Mucosa of descending colon (tissue), 3 donors: Measurements from ENCODE around the gene RIMS3. TPM values are rescaled to one million over a fixed set of nuclear protein-coding genes. Genes with fewer than 3 reads are reported as not detected.
A peak's percentile ranks its signal among the peaks of the same experiment; 100 is the strongest.
"Not testable (repeated sequence)": the region's sequence is repeated elsewhere in the genome, so short reads cannot be mapped to it uniquely, and the experiment has no call there.

Source experiments
- ATAC-seq: fragments of 200-7000 bp; cut with Tn5 transposase; one replicate; pipeline ENCODE4 v1.9.1; 2020; ENCODE audit warnings: mild to moderate bottlenecking, moderate library complexity
- DNase-seq, 3 donors: peaks; one replicate each; pipeline ENCODE4 v3.0.0-alpha.2; 2020
- H3K36me3 ChIP-seq: fragments of 200-600 bp; one replicate; pipeline ENCODE4 v1.8.0; 2021; ENCODE audit warnings: low read depth, mild to moderate bottlenecking
- H3K4me1 ChIP-seq: fragments of 200-600 bp; one replicate; pipeline ENCODE4 v1.8.0; 2021; ENCODE audit warnings: low read depth, mild to moderate bottlenecking
- H3K4me3 ChIP-seq: fragments of 200-600 bp; one replicate; pipeline ENCODE4 v1.8.0; 2021; ENCODE audit warnings: mild to moderate bottlenecking
- H3K9me3 ChIP-seq: fragments of 200-600 bp; one replicate; pipeline ENCODE4 v1.8.0; 2021; ENCODE audit warnings: mild to moderate bottlenecking
- CTCF ChIP-seq: fragments of 200-600 bp; IDR thresholded peaks from one replicate; pipeline ENCODE4 v1.8.0; 2022; ENCODE audit warnings: antibody characterized with exemption, mild to moderate bottlenecking
- intact Hi-C, 2 donors: fragments of 100-400 bp; cut with DNase I in 1 of 2; cut with micrococcal nuclease in 1 of 2; formaldehyde crosslinking; loops; one replicate each; pipeline versions ENCODE4 v1.11.0 to v1.11.1; 2022; cut with DNase I, micrococcal nuclease
- total RNA-seq, 3 donors: library from RNA; stranded (reverse); fragmentation: NEBNext Ultra II Directional in 2 of 3; extraction: Animal tissue kit (Norgen Biotek cat#: 25700) in 2 of 3; gene quantifications; one replicate each; pipeline versions ENCODE4 v1.2.1 to v1.2.4, GENCODE V29; 2021 to 2023
- donor health status: DM: no; HTN: no; CAD: no; lungs with moderate emphysema.
- donor health status: DM: no; HTN: no; CAD: no.
- donor health status: DM: no; HTN: yes; CAD: no.

Gene RIMS3
- total RNA-seq, 3 donors from 2014 or later = 6.9 to 23.3 (median 11.9) TPM

GRCh38 chr1:40704817-40705733, 39.6 kb upstream of the RIMS3 start:
- no peaks in the 10 kb centered on the region for H3K36me3 ChIP-seq
- DNase-seq (no peak), ATAC-seq (no peak)
- H3K4me3 ChIP-seq = no peak overlapping the region
- H3K4me1 ChIP-seq = peaks cover 4% of the 10 kb centered on the region
- intact Hi-C loops = no loop called here
- no peak for TF ChIP-seq CTCF
- no peaks in the 10 kb centered on the region for H3K9me3 ChIP-seq

- Histone ChIP-seq H3K36me3 (no peaks in the 10 kb centered on the region), H3K9me3 (no peaks in the 10 kb centered on the region), H3K4me1 (peaks cover 3% of the 10 kb centered on the region), H3K4me3 (no peak overlapping the region)
- no peak for TF ChIP-seq CTCF
- ATAC-seq (peak; percentile 58), DNase-seq (no peak)
- intact Hi-C loops = no loop called here
Measured at GRCh38 chr1:40703316-40703715, 37.8 kb upstream of the RIMS3 start.

GRCh38 chr1:40702810-40703209, 37.3 kb upstream of the RIMS3 start:
- ATAC-seq, H3K9me3 ChIP-seq, H3K4me3 ChIP-seq, intact Hi-C loops, H3K4me1 ChIP-seq, DNase-seq, H3K36me3 ChIP-seq: not testable (repeated sequence)

- Histone ChIP-seq H3K4me3 (no peak overlapping the region), H3K4me1 (peaks cover 7% of the 10 kb centered on the region), H3K36me3 (no peaks in the 10 kb centered on the region), H3K9me3 (no peaks in the 10 kb centered on the region)
- intact Hi-C loops = no loop called here
- no peak for ATAC-seq
- DNase-seq = no peak
- no peak for TF ChIP-seq CTCF
Measured at GRCh38 chr1:40701684-40702083, 36.2 kb upstream of the RIMS3 start.

GRCh38 chr1:40699787-40700186, 34.3 kb upstream of the RIMS3 start:
- ATAC-seq = no peak
- no peak for DNase-seq
- peaks cover 7% of the 10 kb centered on the region for H3K4me1 ChIP-seq
- H3K4me3 ChIP-seq = no peak overlapping the region
- no peaks in the 10 kb centered on the region for H3K9me3 ChIP-seq
- intact Hi-C loops = no loop called here
- H3K36me3 ChIP-seq = no peaks in the 10 kb centered on the region
- no peak for TF ChIP-seq CTCF

- TF ChIP-seq CTCF = no peak
- H3K36me3 ChIP-seq = no peaks in the 10 kb centered on the region
- ATAC-seq = no peak
- H3K9me3 ChIP-seq = no peaks in the 10 kb centered on the region
- intact Hi-C loops = no loop called here
- peaks cover 23% of the 10 kb centered on the region for H3K4me1 ChIP-seq
- no peak overlapping the region for H3K4me3 ChIP-seq
- no peak for DNase-seq
Measured at GRCh38 chr1:40697436-40697835, 32.0 kb upstream of the RIMS3 start.
